ENCODE results near the gene ARHGAP4.

- no peak for TF ChIP-seq POLR2A (IDR thresholded peaks at IDR 0.05)
- TF ChIP-seq, protein P1, sequence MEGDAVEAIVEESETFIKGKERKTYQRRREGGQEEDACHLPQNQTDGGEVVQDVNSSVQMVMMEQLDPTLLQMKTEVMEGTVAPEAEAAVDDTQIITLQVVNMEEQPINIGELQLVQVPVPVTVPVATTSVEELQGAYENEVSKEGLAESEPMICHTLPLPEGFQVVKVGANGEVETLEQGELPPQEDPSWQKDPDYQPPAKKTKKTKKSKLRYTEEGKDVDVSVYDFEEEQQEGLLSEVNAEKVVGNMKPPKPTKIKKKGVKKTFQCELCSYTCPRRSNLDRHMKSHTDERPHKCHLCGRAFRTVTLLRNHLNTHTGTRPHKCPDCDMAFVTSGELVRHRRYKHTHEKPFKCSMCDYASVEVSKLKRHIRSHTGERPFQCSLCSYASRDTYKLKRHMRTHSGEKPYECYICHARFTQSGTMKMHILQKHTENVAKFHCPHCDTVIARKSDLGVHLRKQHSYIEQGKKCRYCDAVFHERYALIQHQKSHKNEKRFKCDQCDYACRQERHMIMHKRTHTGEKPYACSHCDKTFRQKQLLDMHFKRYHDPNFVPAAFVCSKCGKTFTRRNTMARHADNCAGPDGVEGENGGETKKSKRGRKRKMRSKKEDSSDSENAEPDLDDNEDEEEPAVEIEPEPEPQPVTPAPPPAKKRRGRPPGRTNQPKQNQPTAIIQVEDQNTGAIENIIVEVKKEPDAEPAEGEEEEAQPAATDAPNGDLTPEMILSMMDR (IDR thresholded peaks at IDR 0.05) = no peak
These were observed at the start of gene ARHGAP4 for GRCh38 chrX:153925739-153926551.

Data from Peyer's patch (tissue), 4 donors.